ENCODE results near the gene RNU4-1. TPM values are rescaled to one million over a fixed set of nuclear protein-coding genes. Genes with fewer than 3 reads are reported as not detected.
A peak's percentile ranks its signal among the peaks of the same experiment; 100 is the strongest.
"Not testable (repeated sequence)": the region's sequence is repeated elsewhere in the genome, so short reads cannot be mapped to it uniquely, and the experiment has no call there.

Gene RNU4-1
- polyA plus RNA-seq = not detected

DNA sequence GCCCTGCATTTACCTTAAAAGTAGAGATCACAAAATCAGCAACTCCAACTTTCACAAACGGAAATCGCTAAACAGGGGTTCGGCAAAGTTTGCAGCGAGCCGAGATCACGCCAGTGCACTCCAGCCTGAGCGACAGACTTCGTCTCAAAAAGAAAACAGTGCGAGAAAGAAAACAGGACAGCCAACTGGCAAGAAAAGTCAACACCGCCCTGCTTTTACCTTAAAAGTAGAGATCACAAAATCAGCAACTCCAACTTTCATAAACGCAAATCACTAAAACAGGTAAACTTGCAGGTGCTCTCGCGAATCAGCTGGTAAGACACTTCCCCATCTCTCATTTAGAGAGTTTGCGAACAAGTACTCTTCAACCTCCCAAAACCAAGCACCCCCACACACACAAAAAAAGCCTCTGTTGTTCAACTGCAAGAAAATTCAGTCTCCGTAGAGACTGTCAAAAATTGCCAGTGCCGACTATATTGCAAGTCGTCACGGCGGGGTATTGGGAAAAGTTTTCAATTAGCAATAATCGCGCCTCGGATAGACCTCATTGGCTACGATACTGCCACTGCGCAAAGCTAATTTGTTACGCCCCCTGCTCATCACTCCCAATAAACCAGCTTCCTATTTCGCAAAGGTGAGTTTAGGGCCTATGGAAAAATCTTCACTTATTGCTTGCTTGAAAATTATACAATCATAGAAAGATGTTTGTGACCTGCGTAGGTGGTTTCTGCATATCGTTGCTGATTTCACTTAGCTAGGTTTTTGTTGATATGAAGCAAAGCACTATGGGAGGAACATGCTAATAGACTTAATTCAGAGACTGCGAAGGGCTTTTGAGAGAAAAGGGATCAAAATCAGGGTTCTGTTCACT, at the start of gene RNU4-1:
TSS of gene RNU4-1 (minus strand) at position 577 of the 871 bp plus-strand sequence.
- Mint-ChIP-seq H3K27ac (no peak within 1 kb of the TSS), H3K36me3 (no peaks in the 10 kb centered on the region), H3K4me1 (peaks cover 0 to 8% (median 7%) of the 10 kb centered on the region in 3 donors), H3K27me3 (no peaks in the 10 kb centered on the region), H3K9me3 (no peaks in the 10 kb centered on the region), H3K4me3 (no peak within 1 kb of the TSS)

DNA sequence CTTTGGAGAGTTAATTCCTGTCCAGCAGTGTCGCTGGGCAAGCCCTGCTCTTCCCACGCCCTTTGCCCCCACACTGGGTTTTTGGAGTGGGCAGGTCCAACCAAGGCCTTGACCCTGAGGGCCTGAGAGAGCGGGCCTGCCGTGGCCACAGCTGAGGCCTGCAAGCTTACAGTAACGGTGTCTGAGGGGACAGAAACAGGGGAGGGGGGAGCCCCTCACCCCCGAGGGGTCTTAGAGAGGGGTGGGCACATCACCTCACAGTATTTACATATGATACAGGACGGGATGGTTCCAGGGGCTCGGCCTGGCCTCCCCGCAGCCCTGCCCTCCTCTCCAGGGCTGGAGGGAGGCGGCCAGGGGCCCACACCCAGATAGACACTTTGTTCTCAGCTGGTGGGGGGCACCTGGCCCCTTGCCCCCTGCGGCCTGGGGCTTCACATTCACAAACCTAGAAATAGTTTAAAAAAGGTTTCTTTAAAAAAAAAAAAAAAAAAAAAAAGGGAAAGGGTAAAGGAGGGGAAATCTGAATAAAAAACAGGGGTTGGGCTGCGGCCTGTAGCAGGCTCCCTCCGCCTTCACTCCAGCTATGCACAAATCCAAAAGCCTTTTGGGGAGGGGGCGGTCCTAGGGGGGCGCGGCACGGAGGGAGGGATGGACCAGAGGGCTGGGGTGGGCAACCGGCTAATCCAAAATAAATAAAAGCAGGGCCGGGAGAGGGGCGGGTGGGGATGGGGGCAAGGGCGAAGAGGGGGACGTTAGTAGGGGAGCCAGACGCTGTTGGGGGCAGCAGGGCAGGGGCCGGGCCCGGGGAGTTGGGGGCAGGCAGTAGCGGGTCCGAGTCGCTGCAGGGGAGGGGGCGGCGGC, 49.4 kb upstream of the RNU4-1 start:
- H3K36me3 Mint-ChIP-seq = no peaks in the 10 kb centered on the region
- no peaks in the 10 kb centered on the region for H3K4me1 Mint-ChIP-seq
- H3K9me3 Mint-ChIP-seq = peaks cover 3 to 12% (median 12%) of the 10 kb centered on the region in 3 donors
- no peak overlapping the region for H3K27ac Mint-ChIP-seq
- H3K27me3 Mint-ChIP-seq = peaks cover 4% of the 10 kb centered on the region
- no peak overlapping the region for H3K4me3 Mint-ChIP-seq

GRCh38 chr12:120339256-120339655, 46.2 kb upstream of the RNU4-1 start:
- Mint-ChIP-seq H3K36me3 (no peaks in the 10 kb centered on the region), H3K27me3 (peaks cover 4% of the 10 kb centered on the region), H3K9me3 (peaks cover 4 to 13% (median 13%) of the 10 kb centered on the region in 3 donors), H3K4me3 (no peak overlapping the region), H3K27ac (no peak overlapping the region), H3K4me1 (no peaks in the 10 kb centered on the region)

- no peak overlapping the region for H3K4me3 Mint-ChIP-seq
- H3K27me3 Mint-ChIP-seq = peaks cover 4% of the 10 kb centered on the region
- no peaks in the 10 kb centered on the region for H3K4me1 Mint-ChIP-seq
- H3K36me3 Mint-ChIP-seq = no peaks in the 10 kb centered on the region
- peaks cover 4 to 13% (median 13%) of the 10 kb centered on the region in 3 donors for H3K9me3 Mint-ChIP-seq
- no peak overlapping the region for H3K27ac Mint-ChIP-seq
These were observed 44.7 kb upstream of the RNU4-1 start for GRCh38 chr12:120337730-120338129.

DNA sequence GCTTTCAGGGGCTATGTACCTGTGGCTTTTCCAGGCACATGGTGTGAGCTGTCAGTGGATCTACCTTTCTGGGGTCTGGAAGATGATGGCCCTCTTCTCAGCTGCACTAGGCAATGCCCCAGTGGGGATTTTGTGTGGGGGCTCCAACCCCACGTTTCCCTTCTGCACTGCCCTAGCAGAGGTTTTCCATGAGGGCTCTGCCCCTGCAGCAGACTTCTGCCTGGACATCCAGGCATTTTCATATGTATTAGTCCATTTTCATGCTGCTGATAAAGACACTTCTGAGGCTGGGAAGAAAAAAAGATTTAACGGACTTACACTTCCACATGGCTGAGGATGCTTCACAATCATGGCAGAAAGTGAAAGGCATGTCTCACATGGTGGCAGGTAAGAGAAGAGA, 43.4 kb upstream of the RNU4-1 start:
- not testable (repeated sequence) for H3K4me3 Mint-ChIP-seq, H3K27me3 Mint-ChIP-seq, H3K4me1 Mint-ChIP-seq, H3K36me3 Mint-ChIP-seq, H3K27ac Mint-ChIP-seq
- peaks cover 4 to 13% (median 13%) of the 10 kb centered on the region in 3 donors for H3K9me3 Mint-ChIP-seq

DNA sequence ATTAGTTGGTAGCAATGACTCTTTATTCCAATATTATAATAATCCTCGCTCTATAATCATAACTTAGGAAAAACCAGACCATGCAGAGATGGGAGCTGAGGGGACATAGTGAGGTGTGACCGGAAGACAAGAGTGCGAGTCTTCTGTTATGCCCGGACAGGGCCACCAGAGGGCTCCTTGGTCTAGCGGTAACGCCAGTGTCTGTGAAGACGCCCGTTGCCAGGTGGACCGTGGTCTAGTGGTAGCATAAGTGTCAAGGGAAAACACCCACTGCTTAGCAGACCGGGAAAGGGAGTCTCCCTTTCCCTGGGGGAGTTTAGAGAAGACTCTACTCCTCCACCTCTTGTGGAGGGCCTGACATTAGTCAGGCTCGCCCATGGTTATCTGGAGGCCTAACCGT, 42.4 kb upstream of the RNU4-1 start:
- H3K27ac Mint-ChIP-seq = peak overlapping the region in 1 of 3 donors; percentile 50
- H3K4me1 Mint-ChIP-seq, H3K27me3 Mint-ChIP-seq, H3K36me3 Mint-ChIP-seq: not testable (repeated sequence)
- H3K4me3 Mint-ChIP-seq = peak overlapping the region in 1 of 4 donors; percentile 60
- H3K9me3 Mint-ChIP-seq = peaks cover 4 to 13% (median 13%) of the 10 kb centered on the region in 3 donors

GRCh38 chr12:120332523-120332922, 39.5 kb upstream of the RNU4-1 start:
- Mint-ChIP-seq H3K9me3 (peaks cover 2 to 3% (median 3%) of the 10 kb centered on the region in 3 donors), H3K27me3 (peaks cover 8% of the 10 kb centered on the region), H3K4me3 (no peak overlapping the region), H3K36me3 (no peaks in the 10 kb centered on the region), H3K27ac (no peak overlapping the region), H3K4me1 (no peaks in the 10 kb centered on the region)

DNA sequence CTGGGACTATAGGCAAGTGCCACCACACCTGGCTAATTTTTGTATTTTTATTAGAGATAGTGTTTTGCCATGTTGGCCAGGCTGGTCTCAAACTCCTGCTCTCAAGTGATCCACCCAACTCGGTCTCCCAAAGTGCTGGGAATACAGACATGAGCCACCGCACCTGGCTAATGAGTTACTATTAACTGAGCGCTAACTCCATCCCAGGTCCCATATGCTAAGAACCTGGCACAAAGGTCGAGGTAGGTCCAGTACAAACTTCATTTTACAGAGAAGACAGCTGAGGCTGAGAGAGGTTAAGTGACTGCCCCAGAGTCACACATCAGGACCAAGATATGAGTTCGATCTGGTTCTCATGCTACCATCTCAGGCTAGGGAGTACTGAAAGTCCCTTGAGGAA, 39.0 kb upstream of the RNU4-1 start:
- no peak overlapping the region for H3K4me3 Mint-ChIP-seq
- H3K27me3 Mint-ChIP-seq = peaks cover 8% of the 10 kb centered on the region
- H3K9me3 Mint-ChIP-seq = no peaks in the 10 kb centered on the region
- no peaks in the 10 kb centered on the region for H3K4me1 Mint-ChIP-seq
- no peaks in the 10 kb centered on the region for H3K36me3 Mint-ChIP-seq
- H3K27ac Mint-ChIP-seq = no peak overlapping the region

- no peaks in the 10 kb centered on the region for H3K4me1 Mint-ChIP-seq
These were observed 38.4 kb upstream of the RNU4-1 start for GRCh38 chr12:120331390-120331789.

GRCh38 chr12:120328228-120328627, 35.2 kb upstream of the RNU4-1 start:
- Mint-ChIP-seq H3K27me3 (peaks cover 8% of the 10 kb centered on the region), H3K4me3 (peak overlapping the region in 1 of 4 donors; percentile 12), H3K36me3 (no peaks in the 10 kb centered on the region), H3K27ac (no peak overlapping the region), H3K9me3 (no peaks in the 10 kb centered on the region), H3K4me1 (peaks cover 3 to 5% (median 4%) of the 10 kb centered on the region in 3 donors)

More at GRCh38 chr12:120331390-120331789, 38.4 kb upstream of the RNU4-1 start:
- H3K4me3 Mint-ChIP-seq = no peak overlapping the region
- no peak overlapping the region for H3K27ac Mint-ChIP-seq
- H3K9me3 Mint-ChIP-seq = no peaks in the 10 kb centered on the region
- peaks cover 8% of the 10 kb centered on the region for H3K27me3 Mint-ChIP-seq
- no peaks in the 10 kb centered on the region for H3K36me3 Mint-ChIP-seq

- Mint-ChIP-seq H3K27me3 (peaks cover 8% of the 10 kb centered on the region), H3K9me3 (no peaks in the 10 kb centered on the region), H3K27ac (no peak within 1 kb of the TSS), H3K4me1 (peaks cover 3 to 5% (median 4%) of the 10 kb centered on the region in 3 donors), H3K4me3 (peak within 1 kb of the TSS in 1 of 4 donors; percentile 12), H3K36me3 (no peaks in the 10 kb centered on the region)
These were observed 34.6 kb upstream of the RNU4-1 start, which contains the start of gene PLA2G1B for GRCh38 chr12:120327593-120327992. TSS of gene PLA2G1B (minus strand) at chr12:120327779. CDS start at chr12:120327753, 26 bp downstream.

DNA sequence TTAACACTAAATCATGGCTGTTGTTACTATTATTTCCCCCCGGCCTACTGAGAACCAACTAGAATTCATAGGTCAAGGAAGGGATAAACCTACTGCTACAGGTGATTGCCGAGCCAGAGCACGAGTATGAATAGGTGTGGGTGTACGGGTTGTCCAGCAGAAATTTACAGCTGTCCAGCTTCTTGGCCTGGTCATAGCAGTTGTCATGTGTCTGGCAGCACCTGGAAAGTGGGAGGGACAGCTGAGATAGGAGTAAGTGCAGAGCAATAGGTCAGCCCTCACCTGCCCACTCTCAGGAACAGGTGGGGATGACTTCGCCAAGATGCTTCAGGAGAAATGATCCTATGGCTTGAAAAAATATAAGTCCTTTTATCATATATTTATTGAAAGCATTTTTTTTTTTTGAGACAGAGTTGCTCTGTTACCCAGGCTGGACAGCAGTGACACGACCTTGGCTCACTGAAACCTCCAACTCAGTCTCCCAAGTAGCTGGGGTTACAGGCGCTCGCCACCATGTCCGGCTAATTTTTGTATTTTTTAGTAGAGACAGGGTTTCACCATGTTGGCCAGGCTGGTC, 31.9 kb upstream of the RNU4-1 start:
- Mint-ChIP-seq H3K36me3 (no peaks in the 10 kb centered on the region), H3K9me3 (no peaks in the 10 kb centered on the region), H3K27me3 (peaks cover 2% of the 10 kb centered on the region), H3K4me1 (peaks cover 3 to 5% (median 4%) of the 10 kb centered on the region in 3 donors), H3K27ac (no peak overlapping the region), H3K4me3 (peak overlapping the region in 3 of 4 donors; percentile 84 to 93 (median 93))

- peaks cover 2% of the 10 kb centered on the region for H3K27me3 Mint-ChIP-seq
- peaks cover 3 to 5% (median 4%) of the 10 kb centered on the region in 3 donors for H3K4me1 Mint-ChIP-seq
- H3K36me3 Mint-ChIP-seq = no peaks in the 10 kb centered on the region
- no peak overlapping the region for H3K27ac Mint-ChIP-seq
- no peaks in the 10 kb centered on the region for H3K9me3 Mint-ChIP-seq
- no peak overlapping the region for H3K4me3 Mint-ChIP-seq
These were observed 30.7 kb upstream of the RNU4-1 start for GRCh38 chr12:120323772-120324171.

DNA sequence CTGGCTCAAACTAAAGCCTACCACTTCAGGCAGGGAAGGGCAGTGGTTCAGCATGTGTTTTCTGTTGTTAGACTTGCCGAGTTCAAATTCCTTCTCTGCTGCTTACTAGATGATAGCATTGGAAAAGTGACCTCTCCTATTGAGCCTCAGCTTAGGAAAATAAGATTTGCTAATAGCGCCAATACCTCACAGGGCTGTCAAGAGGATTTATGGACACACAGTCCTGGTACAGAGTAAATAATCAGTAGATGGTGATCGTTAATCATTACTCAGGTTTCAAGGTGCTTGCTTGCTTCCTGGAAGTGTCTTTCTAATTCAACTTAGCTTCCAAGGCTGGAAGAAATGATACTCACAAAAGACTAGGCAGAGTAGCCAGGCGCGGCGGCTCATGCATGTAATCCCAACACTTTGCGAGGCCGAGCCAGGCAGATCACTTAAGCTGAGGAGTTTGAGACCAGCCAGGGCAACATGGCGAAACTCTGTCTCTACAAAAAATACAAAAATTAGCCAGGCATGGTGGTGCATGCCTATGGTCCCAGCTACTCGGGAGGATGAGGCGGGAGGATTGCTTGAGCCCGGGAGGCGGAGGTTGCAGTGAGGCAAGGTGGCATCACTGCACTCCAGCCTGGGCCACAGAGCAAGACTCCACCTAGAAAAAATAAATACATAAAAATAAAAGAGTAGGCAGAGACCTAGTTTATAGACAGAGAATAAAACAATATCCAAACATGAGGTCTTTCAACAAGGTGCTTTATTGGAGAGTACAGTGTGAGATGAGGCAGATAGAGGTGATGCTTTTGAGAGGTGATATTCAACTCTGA, 28.6 kb upstream of the RNU4-1 start:
- H3K9me3 Mint-ChIP-seq = no peaks in the 10 kb centered on the region
- peaks cover 11 to 14% (median 14%) of the 10 kb centered on the region in 3 donors for H3K4me1 Mint-ChIP-seq
- no peak overlapping the region for H3K27ac Mint-ChIP-seq
- H3K36me3 Mint-ChIP-seq = no peaks in the 10 kb centered on the region
- H3K4me3 Mint-ChIP-seq = no peak overlapping the region
- peaks cover 2% of the 10 kb centered on the region for H3K27me3 Mint-ChIP-seq

All from IgD-negative memory B cell (primary cell).